H1 (cell line): Measurements from ENCODE around the gene NODAL. TPM values are rescaled to one million over a fixed set of nuclear protein-coding genes. Genes with fewer than 3 reads are reported as not detected.

Source experiments
- CTCF ChIA-PET: fragments of 300-600 bp; sonication (Branson Sonifier 250); formaldehyde crosslinking; loops from one replicate; lab custom pipeline; 2021; ENCODE audit not compliant: partially characterized antibody; lab: Charles Lee
- POLR2A ChIA-PET: fragments of 300-600 bp; sonication (Branson Sonifier 250); formaldehyde crosslinking; loops from one replicate; lab custom pipeline; 2021; ENCODE audit warnings: inconsistent platforms; ENCODE audit not compliant: partially characterized antibody; lab: Charles Lee
- DNase-seq, 2 experiments: peaks; one replicate each; pipeline versions ENCODE4 v3.0.0 to v3.0.0-alpha.2; 2010 to 2022; ENCODE audit warnings: low spot score in 2 of 2, low read depth in 1 of 2, mixed read lengths in 1 of 2
- FAIRE-seq: peaks from 2 replicates; lab custom pipeline; 2011; peaks lifted over from hg19 to GRCh38; lab: Jason Lieb, UNC
- H2AFZ ChIP-seq: 2 replicates; pipeline ENCODE4 v1.8.1; 2012; ENCODE audit warnings: low read length, inconsistent platforms
- H2AK5ac ChIP-seq: 2 replicates; pipeline ENCODE4 v1.6.1; 2013; ENCODE audit warnings: low read depth, low read length
- H2BK120ac ChIP-seq: replicated peaks from 2 replicates; pipeline ENCODE3; 2013; ENCODE audit warnings: low read depth, low read length, inconsistent platforms
- H2BK12ac ChIP-seq: 2 replicates; pipeline ENCODE4 v1.6.1; 2013; ENCODE audit warnings: low read depth, low read length
- H2BK15ac ChIP-seq: 2 replicates; pipeline ENCODE4 v1.6.1; 2013; ENCODE audit warnings: low read length
- H2BK20ac ChIP-seq: 2 replicates; pipeline ENCODE4 v1.6.1; 2013; ENCODE audit warnings: low read length
- H2BK5ac ChIP-seq: 2 replicates; pipeline ENCODE4 v1.6.1; 2013; ENCODE audit warnings: low read depth, low read length
- H3K14ac ChIP-seq: 2 replicates; pipeline ENCODE4 v1.6.1; 2013; ENCODE audit warnings: inconsistent platforms; ENCODE audit not compliant: insufficient read length
- H3K18ac ChIP-seq: 2 replicates; pipeline ENCODE4 v1.6.1; 2013; ENCODE audit warnings: low read length; ENCODE audit errors: extremely low read depth
- H3K23ac ChIP-seq: 2 replicates; pipeline ENCODE4 v1.6.1; 2013; ENCODE audit warnings: inconsistent platforms; ENCODE audit not compliant: insufficient read length
- H3K23me2 ChIP-seq: 2 replicates; pipeline ENCODE4 v1.6.1; 2013; ENCODE audit warnings: low read depth, low read length
- H3K27ac ChIP-seq: 2 replicates; pipeline ENCODE4 v1.6.1; 2011; ENCODE audit warnings: low read depth, low read length, inconsistent platforms
- H3K27me3 ChIP-seq, 4 experiments: replicated peaks in 1 of 4; 1 replicate in 1 of 4; 2 replicates in 3 of 4; pipeline versions ENCODE4 v1.6.1 to v1.8.1; 2011 to 2013; ENCODE audit warnings: low read length in 3 of 4, mild to moderate bottlenecking in 3 of 4, inconsistent platforms in 2 of 4, mixed read lengths in 2 of 4, moderate library complexity in 1 of 4; ENCODE audit not compliant: control insufficient read depth in 3 of 4, insufficient read depth in 3 of 4; ENCODE audit errors: extremely low read depth in 1 of 4
- H3K36me3 ChIP-seq, 4 experiments: 2 replicates each; pipeline versions ENCODE4 v1.6.1 to v1.8.1; 2011 to 2013; ENCODE audit warnings: mild to moderate bottlenecking in 4 of 4, low read length in 3 of 4, moderate library complexity in 2 of 4, control low read depth in 1 of 4, inconsistent platforms in 1 of 4; ENCODE audit not compliant: insufficient read depth in 4 of 4, control insufficient read depth in 2 of 4
- H3K4ac ChIP-seq: replicated peaks from 2 replicates; pipeline ENCODE3; 2013; ENCODE audit warnings: low read length, low read depth, mixed read lengths, inconsistent platforms; ENCODE audit not compliant: insufficient read length
- H3K4me1 ChIP-seq, 4 experiments: replicated peaks in 1 of 4; 1 replicate in 1 of 4; 2 replicates in 3 of 4; pipeline versions ENCODE4 v1.6.1 to v1.8.1; 2011 to 2013; ENCODE audit warnings: low read length in 3 of 4, inconsistent platforms in 2 of 4, mixed read lengths in 1 of 4; ENCODE audit not compliant: insufficient read depth in 4 of 4, control insufficient read depth in 3 of 4
- H3K4me2 ChIP-seq, 2 experiments: 2 replicates each; pipeline versions ENCODE4 v1.6.1 to v1.8.1; 2011 to 2013; ENCODE audit warnings: low read depth in 2 of 2, low read length in 2 of 2, control low read depth in 1 of 2, inconsistent platforms in 1 of 2, mild to moderate bottlenecking in 1 of 2; ENCODE audit not compliant: insufficient read depth in 1 of 2
- H3K4me3 ChIP-seq, 4 experiments: fragments of 200-600, 300-600 bp in 1 of 4; sonication (generic), shearing (Covaris generic), sonication (Bioruptor Twin) in 1 of 4; 2 replicates each; pipeline versions ENCODE4 v1.5.1 to v1.8.1; 2011 to 2016; ENCODE audit warnings: low read length in 4 of 4, low read depth in 3 of 4, control low read depth in 2 of 4, inconsistent platforms in 2 of 4, mild to moderate bottlenecking in 2 of 4, mixed read lengths in 1 of 4, moderate library complexity in 1 of 4; ENCODE audit not compliant: insufficient read depth in 2 of 4; ENCODE audit errors: extremely low read depth in 1 of 4
- H3K56ac ChIP-seq: replicated peaks from 2 replicates; pipeline ENCODE3; 2013; ENCODE audit warnings: low read depth, mild to moderate bottlenecking, mixed read lengths, low read length, inconsistent platforms; ENCODE audit not compliant: insufficient read length
- H3K79me1 ChIP-seq: 2 replicates; pipeline ENCODE4 v1.6.1; 2013; ENCODE audit warnings: low read depth, low read length, control low read depth
- H3K79me2 ChIP-seq, 2 experiments: 2 replicates each; pipeline versions ENCODE4 v1.6.1 to v1.8.1; 2012 to 2013; ENCODE audit warnings: low read length in 2 of 2, mild to moderate bottlenecking in 2 of 2, inconsistent platforms in 1 of 2; ENCODE audit not compliant: insufficient read depth in 2 of 2, control insufficient read depth in 1 of 2
- H3K9ac ChIP-seq, 4 experiments: replicated peaks in 1 of 4; 1 replicate in 1 of 4; 2 replicates in 3 of 4; pipeline versions ENCODE4 v1.6.1 to v1.8.1; 2011 to 2013; ENCODE audit warnings: low read depth in 3 of 4, low read length in 3 of 4, control low read depth in 2 of 4, mild to moderate bottlenecking in 2 of 4, moderate library complexity in 2 of 4, inconsistent platforms in 1 of 4; ENCODE audit errors: extremely low read depth in 1 of 4
- H3K9me3 ChIP-seq, 2 experiments: 2 replicates each; pipeline versions ENCODE4 v1.6.1 to v1.8.1; 2012 to 2013; ENCODE audit warnings: mild to moderate bottlenecking in 2 of 2, moderate library complexity in 2 of 2, control low read depth in 1 of 2, inconsistent platforms in 1 of 2, low read depth in 1 of 2, low read length in 1 of 2, mixed read lengths in 1 of 2; ENCODE audit not compliant: insufficient read depth in 2 of 2
- H4K20me1 ChIP-seq, 2 experiments: replicated peaks in 1 of 2; 2 replicates each; pipeline versions ENCODE3 to v1.8.1; 2011 to 2013; ENCODE audit warnings: inconsistent platforms in 2 of 2, low read length in 2 of 2, mild to moderate bottlenecking in 1 of 2; ENCODE audit not compliant: insufficient read depth in 2 of 2, control insufficient read depth in 1 of 2
- H4K5ac ChIP-seq: 2 replicates; pipeline ENCODE4 v1.6.1; 2013; ENCODE audit warnings: low read length, low read depth, mixed read lengths, inconsistent platforms; ENCODE audit not compliant: insufficient read length
- H4K8ac ChIP-seq: 2 replicates; pipeline ENCODE4 v1.8.0; 2013; ENCODE audit warnings: mild to moderate bottlenecking, moderate library complexity, low read length, inconsistent platforms; ENCODE audit not compliant: insufficient read depth; ENCODE audit errors: extremely low read depth
- H4K91ac ChIP-seq: replicated peaks from 2 replicates; pipeline ENCODE3; 2013; ENCODE audit warnings: low read length, mixed read lengths, inconsistent platforms; ENCODE audit not compliant: insufficient read length
- CBX8 ChIP-seq: fragments of 300-800, 300-1000 bp; sonication (generic); IDR thresholded peaks from 2 replicates; pipeline ENCODE4 v1.7.1; 2016; ENCODE audit warnings: low read depth, low read length, borderline replicate concordance
- CHD1 ChIP-seq: IDR thresholded peaks from 2 replicates; pipeline ENCODE4 v1.6.1; 2012; ENCODE audit warnings: low read depth, low read length, improper control_type of control experiment
- CREB1 ChIP-seq: IDR thresholded peaks from 2 replicates; pipeline ENCODE4 v1.6.1; 2012; ENCODE audit warnings: inconsistent platforms
- GABPA ChIP-seq: IDR thresholded peaks from 2 replicates; pipeline ENCODE4 v1.6.1; 2011; ENCODE audit warnings: mild to moderate bottlenecking, low read length, moderate library complexity, borderline replicate concordance; ENCODE audit not compliant: insufficient read depth
- GTF2F1 ChIP-seq: IDR thresholded peaks from 2 replicates; pipeline ENCODE4 v1.6.1; 2012; ENCODE audit warnings: low read depth, low read length, improper control_type of control experiment, borderline replicate concordance
- JUND ChIP-seq: IDR thresholded peaks from 2 replicates; pipeline ENCODE4 v1.6.1; 2011; ENCODE audit warnings: mild to moderate bottlenecking, improper control_type of control experiment, low read length
- SIN3A ChIP-seq, 2 experiments: IDR thresholded peaks in 1 of 2; conservative IDR thresholded peaks in 1 of 2; 2 replicates each; pipeline ENCODE4 v1.6.1; 2011 to 2012; ENCODE audit warnings: low read length in 2 of 2, improper control_type of control experiment in 1 of 2, low read depth in 1 of 2, mild to moderate bottlenecking in 1 of 2
- TAF1 ChIP-seq: IDR thresholded peaks from 2 replicates; pipeline ENCODE4 v1.6.1; 2011; ENCODE audit warnings: mild to moderate bottlenecking, low read depth, low read length
- ZNF274 ChIP-seq: IDR thresholded peaks from 2 replicates; pipeline ENCODE4 v1.7.0; 2012; ENCODE audit warnings: low read length, borderline replicate concordance; ENCODE audit errors: extremely low read depth
- WGBS, 2 experiments: shearing (Covaris generic) in 1 of 2; methylation state at CpG; one replicate each; pipeline versions ENCODE4 v1.1.6 to v1.1.7; 2013 to 2015; ENCODE audit warnings: low lambda C conversion rate in 2 of 2, mixed read lengths in 2 of 2, inconsistent platforms in 1 of 2, low coverage in 1 of 2, missing lambda C conversion rate in 1 of 2; ENCODE audit not compliant: insufficient replicate concordance in 2 of 2, insufficient coverage in 1 of 2, insufficient read length in 1 of 2; ENCODE audit errors: extremely low coverage in 1 of 2, missing lambda C conversion rate in 1 of 2; 5-methylcytosine and 5-hydroxymethylcytosine counted together
- polyA plus RNA-seq, 7 experiments: library from polyadenylated mRNA; depleted of rRNA in 3 of 7; stranded (reverse) in 5 of 7; unstranded in 2 of 7; fragments of >200 nt in 5 of 7; fragments of 200-250 nt in 2 of 7; gene quantifications; 1 replicate in 5 of 7; 2 replicates in 1 of 7; 4 replicates in 1 of 7; pipeline versions ENCODE4 v1.2.1 to v1.2.3, GENCODE V29; 2011 to 2013; ENCODE audit warnings: missing spikeins in 2 of 7, mixed read lengths in 2 of 7
- total RNA-seq: library from RNA; stranded (reverse); fragmentation: NEBNext Ultra II Directional; extraction: Animal tissue kit (Norgen Biotek cat#: 25700); gene quantifications from 2 replicates; pipeline ENCODE4 v1.2.1, GENCODE V29; 2021
- TF ChIP-seq, protein P1 (sequence below): IDR thresholded peaks from 2 replicates; pipeline ENCODE4 v1.6.1; 2011; ENCODE audit warnings: low read length, improper control_type of control experiment

NODAL gene
- total and polyA plus RNA-seq, 2 of the 8 experiments (the other 6 are each of a cell fraction or from before 2014, with no cell fraction given) = 2.0 to 7.3 TPM

DNA sequence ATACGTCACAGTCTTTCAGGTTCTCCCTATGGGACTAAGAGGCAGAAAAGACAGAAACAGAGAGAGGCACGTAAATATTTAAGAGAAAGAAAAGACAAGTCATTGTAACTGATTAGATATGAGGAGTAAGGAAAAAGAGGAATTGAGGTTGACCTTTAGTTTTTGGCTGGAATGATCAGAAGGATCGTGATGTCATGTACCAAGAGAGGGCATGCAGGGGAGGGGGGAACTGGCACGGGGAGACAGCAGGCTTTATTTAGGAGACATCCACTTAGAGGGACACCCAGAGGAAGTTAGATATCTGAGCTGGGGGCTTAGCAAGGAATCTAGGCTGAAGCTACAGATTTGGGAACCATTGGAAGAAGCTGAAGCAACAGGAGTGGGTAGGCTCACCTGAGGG lies 49.8 kb downstream of the NODAL start:
- Histone ChIP-seq H4K5ac (no peak overlapping the region), H3K4me2 (no peak overlapping the region), H4K20me1 (no peaks in the 10 kb centered on the region), H3K9ac (no peak overlapping the region), H2BK12ac (0 out of 2 replicates have a peak overlapping the region, but pooled peaks have one; percentile 39), H2BK15ac (no peak overlapping the region), H3K23me2 (no peaks in the 10 kb centered on the region), H2BK20ac (no peak overlapping the region), H3K23ac (peak overlapping the region; percentile 18), H3K18ac (no peak overlapping the region), H2AFZ (no peak overlapping the region), H3K4me1 (no peaks in the 10 kb centered on the region), H2BK120ac (no peak overlapping the region), H3K4me3 (no peak overlapping the region), H2BK5ac (no peak overlapping the region), H3K27me3 (no peaks in the 10 kb centered on the region), H4K91ac (no peak overlapping the region), H3K79me2 (no peaks in the 10 kb centered on the region), H3K56ac (no peak overlapping the region), H3K27ac (no peak overlapping the region), H3K4ac (no peak overlapping the region), H2AK5ac (no peak overlapping the region)
- no peak for DNase-seq
- FAIRE-seq = no peak
- CTCF ChIA-PET = interaction anchor here (0.7 to 2.6 kb wide), 3 partner anchors 11 to 125 kb away, joined by 3 to 9 read pairs (median 3); no protein-coding TSS in a partner anchor
- TF ChIP-seq GTF2F1 = no peak
- no peak for TF ChIP-seq ZNF274
- no peak for TF ChIP-seq CHD1
- TF ChIP-seq CREB1 = no peak
- TF ChIP-seq SIN3A (conservative IDR thresholded peaks at IDR 0.05 in 1 of 2, IDR thresholded peaks at IDR 0.05 in 1 of 2; ENCODE audit: low read depth in 1 of 2, low read length in 2 of 2) = no peak
- no peak for TF ChIP-seq TAF1
- TF ChIP-seq, protein P1, sequence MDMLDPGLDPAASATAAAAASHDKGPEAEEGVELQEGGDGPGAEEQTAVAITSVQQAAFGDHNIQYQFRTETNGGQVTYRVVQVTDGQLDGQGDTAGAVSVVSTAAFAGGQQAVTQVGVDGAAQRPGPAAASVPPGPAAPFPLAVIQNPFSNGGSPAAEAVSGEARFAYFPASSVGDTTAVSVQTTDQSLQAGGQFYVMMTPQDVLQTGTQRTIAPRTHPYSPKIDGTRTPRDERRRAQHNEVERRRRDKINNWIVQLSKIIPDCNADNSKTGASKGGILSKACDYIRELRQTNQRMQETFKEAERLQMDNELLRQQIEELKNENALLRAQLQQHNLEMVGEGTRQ = no peak
- TF ChIP-seq JUND = no peak
- TF ChIP-seq GABPA = no peak
- TF ChIP-seq CBX8 = no peak
- TF ChIP-seq, all 59 proteins: peak for 0
- Histone ChIP-seq H4K8ac (no peak overlapping the region), H3K9me3 (no peaks in the 10 kb centered on the region), H3K14ac (no peak overlapping the region), H3K36me3 (no peaks in the 10 kb centered on the region), H3K79me1 (no peaks in the 10 kb centered on the region)
- 82% methylated on average over 4 of the region's 4 CpGs; no CpG with 5 or more reads in 1 of the 2 experiments for WGBS, 2 experiments
- POLR2A ChIA-PET = interaction anchor here (1.7 kb wide), 1 partner anchor 11 kb away, joined by 6 read pairs; the partner anchor contains the start of gene EIF4EBP2
